Epithelial cell of proximal tubule (primary cell): ENCODE measurements around the gene PCNX2. TPM values are rescaled to one million over a fixed set of nuclear protein-coding genes. Genes with fewer than 3 reads are reported as not detected.

Experiments
- DNase-seq: peaks from one replicate; pipeline ENCODE4 v3.0.0-alpha.2; 2011; ENCODE audit warnings: low read depth
- H3K4me3 ChIP-seq: 2 replicates; pipeline ENCODE4 v1.5.1; 2011; ENCODE audit warnings: low read depth, mild to moderate bottlenecking, low read length
- total RNA-seq: library from RNA; depleted of rRNA; stranded (reverse); fragments of >200 nt; gene quantifications from 2 replicates; pipeline ENCODE4 v1.2.3, GENCODE V29; 2015
- TF ChIP-seq, protein P1 (sequence below): conservative IDR thresholded peaks from 2 replicates; pipeline ENCODE4 v1.5.1; 2012; ENCODE audit warnings: low read depth, mild to moderate bottlenecking, low read length

The PCNX2 gene
- total RNA-seq, 1 donor from 2014 or later = 11.4 TPM

DNA sequence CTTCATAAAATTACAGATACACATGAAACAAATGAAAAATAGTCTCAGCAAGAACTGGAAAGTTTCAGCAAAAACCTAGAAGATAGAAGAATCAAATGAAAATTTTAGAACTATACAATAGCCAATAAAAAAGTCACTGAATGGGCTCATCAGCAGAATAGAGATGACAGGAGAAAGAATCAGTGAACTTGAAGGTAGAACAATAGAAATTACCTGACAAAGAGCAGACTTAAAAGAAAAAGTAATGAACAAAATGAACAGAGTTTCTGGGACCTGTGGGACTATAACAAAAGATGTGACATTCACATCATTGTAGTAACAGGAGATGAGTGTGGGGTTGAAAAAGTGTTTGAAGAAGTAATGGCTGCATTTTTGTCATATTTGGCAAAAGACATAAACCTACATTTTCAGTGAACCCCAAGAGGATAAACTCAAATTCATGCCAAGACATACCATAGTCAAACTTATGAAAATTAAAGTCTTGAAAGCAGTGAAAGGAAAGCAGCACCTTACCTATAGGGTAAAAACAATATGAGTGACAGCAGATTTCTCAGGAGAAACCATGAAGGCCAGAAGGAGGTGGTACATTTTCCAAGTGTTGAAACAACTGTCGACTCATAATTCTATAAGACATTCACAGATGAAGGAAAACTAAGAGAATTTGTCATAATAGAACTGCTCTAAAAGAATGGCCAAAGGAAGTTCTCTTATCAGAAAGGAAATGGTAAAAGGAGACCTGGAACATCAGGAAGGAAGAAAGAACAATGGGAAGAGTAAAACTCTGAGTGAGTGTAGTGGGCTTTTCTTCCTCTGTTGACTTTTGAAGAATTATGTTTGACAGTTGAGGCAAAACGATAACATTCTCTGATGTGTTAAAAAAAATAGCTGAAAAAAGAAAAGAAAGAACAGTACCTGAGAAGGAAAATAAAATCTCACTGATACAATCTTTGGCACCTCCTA, 321.6 kb downstream of the PCNX2 start:
- TF ChIP-seq, protein P1, sequence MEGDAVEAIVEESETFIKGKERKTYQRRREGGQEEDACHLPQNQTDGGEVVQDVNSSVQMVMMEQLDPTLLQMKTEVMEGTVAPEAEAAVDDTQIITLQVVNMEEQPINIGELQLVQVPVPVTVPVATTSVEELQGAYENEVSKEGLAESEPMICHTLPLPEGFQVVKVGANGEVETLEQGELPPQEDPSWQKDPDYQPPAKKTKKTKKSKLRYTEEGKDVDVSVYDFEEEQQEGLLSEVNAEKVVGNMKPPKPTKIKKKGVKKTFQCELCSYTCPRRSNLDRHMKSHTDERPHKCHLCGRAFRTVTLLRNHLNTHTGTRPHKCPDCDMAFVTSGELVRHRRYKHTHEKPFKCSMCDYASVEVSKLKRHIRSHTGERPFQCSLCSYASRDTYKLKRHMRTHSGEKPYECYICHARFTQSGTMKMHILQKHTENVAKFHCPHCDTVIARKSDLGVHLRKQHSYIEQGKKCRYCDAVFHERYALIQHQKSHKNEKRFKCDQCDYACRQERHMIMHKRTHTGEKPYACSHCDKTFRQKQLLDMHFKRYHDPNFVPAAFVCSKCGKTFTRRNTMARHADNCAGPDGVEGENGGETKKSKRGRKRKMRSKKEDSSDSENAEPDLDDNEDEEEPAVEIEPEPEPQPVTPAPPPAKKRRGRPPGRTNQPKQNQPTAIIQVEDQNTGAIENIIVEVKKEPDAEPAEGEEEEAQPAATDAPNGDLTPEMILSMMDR = no peak
- DNase-seq = no peak
- no peak overlapping the region for H3K4me3 ChIP-seq

DNA sequence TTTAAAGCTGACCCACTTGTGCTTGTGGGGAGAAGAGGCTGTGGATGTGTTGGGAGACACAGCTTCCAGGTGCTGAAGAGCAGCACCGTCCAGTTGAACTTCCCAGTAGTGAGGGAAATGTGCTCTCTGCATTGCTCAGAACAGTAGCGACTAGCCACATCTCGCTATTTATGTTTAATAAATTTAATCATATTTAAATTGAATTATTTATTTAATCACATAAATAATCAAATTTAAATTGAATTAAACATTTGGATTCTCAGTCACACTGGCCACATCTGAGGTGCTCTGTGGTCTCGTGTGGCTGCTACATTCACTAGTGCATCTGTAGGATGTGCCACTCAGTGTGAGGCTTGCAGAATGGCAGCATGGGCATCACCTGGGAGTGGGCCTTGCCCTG, 325.0 kb downstream of the PCNX2 start:
- no peak for DNase-seq
- no peak overlapping the region for H3K4me3 ChIP-seq
- TF ChIP-seq, protein P1 = no peak

DNA sequence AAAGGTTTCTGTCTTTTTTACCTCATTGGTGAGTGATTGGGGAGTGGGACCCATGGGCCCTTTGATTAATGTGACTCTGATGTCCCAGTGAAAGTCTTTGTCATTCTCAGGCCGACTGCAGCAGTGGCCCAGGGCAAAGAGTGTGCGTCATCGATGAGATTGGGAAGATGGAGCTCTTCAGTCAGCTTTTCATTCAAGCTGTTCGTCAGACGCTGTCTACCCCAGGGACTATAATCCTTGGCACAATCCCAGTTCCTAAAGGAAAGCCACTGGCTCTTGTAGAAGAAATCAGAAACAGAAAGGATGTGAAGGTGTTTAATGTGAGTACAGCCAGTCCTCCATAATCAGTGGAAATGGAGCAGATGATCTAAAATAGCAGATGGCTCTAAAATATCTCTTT, 325.7 kb downstream of the PCNX2 start:
- DNase-seq = no peak
- no peak overlapping the region for H3K4me3 ChIP-seq
- TF ChIP-seq, protein P1 = no peak

DNA sequence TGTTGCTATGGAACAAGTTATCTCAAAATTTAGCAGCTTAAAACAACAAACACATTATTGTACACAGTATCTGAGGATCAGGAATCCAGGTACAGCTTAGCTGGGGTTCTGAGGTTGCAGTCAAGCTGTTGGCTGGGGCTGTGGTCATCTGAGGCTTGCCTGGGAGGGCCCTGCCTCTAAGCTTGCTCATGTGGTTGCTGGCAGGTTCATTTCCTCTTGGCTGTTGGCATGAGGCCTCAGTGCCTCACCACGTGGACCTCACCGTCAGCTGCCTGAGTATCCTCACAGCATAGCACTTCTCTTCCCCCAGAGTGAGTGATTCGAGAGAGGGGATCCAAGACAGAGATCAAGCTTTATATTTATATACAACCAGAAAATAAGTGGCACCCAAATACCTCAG, 326.6 kb downstream of the PCNX2 start:
- TF ChIP-seq, protein P1 = no peak
- no peak overlapping the region for H3K4me3 ChIP-seq
- no peak for DNase-seq

DNA sequence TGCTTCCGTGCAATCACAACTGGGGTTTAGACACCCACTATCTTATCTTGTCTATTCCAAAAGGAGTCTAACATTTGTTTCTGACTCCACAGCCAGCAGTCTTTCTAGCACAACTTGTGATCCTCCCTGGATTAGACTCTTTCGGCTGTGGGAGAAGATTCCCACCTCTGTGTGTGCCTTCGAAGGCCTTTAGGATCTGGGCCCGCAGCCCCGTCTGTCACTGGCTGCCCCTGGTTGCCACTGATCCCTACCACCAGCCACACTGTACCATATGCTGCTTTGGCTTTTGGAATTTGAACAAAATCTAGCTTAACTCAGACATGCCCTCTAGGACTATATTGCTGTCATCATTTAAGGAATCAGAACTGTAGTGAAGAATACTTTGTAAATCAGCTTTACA, 327.1 kb downstream of the PCNX2 start:
- TF ChIP-seq, protein P1 = no peak
- H3K4me3 ChIP-seq = no peak overlapping the region
- no peak for DNase-seq

DNA sequence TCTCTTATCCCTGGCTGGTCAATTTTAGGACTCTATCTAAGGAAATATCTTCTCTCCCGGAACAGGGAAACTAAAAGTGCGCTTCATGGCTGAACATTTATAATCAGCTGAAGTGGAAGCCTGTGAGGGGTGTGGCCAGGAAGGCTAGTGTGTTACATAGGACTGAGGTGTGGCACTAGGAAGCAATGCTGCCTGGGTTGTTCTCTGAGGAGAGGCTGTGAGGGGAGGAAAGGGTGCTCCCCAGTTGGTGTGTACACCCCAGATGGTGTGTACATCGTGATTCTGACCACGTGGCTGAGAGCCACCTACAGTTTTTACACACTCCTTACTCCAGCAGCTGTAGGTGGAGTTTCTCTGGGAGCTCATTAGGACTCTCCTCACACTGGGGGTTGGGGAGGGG, 328.9 kb downstream of the PCNX2 start:
- H3K4me3 ChIP-seq = no peak overlapping the region
- TF ChIP-seq, protein P1 = no peak

DNA sequence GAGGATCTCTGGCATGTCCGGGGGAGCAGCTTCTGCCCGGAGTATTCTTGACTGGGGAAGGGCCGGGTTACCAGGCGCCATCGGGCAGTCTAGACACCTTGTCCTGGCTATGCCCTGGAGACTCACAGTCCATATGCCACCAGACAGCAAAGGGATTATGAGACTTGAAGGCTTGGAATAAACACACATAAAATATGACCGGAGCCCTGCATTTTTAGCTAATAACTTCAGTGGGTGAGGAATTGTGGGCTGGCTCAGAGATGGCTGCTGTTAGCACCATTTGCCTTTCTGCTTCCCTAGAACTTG, 329.7 kb downstream of the PCNX2 start:
- no peak for DNase-seq
- TF ChIP-seq, protein P1 = no peak
- no peak overlapping the region for H3K4me3 ChIP-seq

More for the DNA sequence above, 328.9 kb downstream of the PCNX2 start:
- DNase-seq = no peak
